Smooth muscle cell (in vitro differentiated cells): ENCODE results near the gene PPP1R36. TPM values are rescaled to one million over a fixed set of nuclear protein-coding genes. Genes with fewer than 3 reads are reported as not detected.

Source experiments
- DNase-seq: peaks from one replicate; lab custom pipeline; 2025; ENCODE audit not compliant: unreplicated experiment; lab: John Stamatoyannopoulos, UW
- H2AFZ ChIP-seq: fragments of 200-600 bp; sonication (generic); 2 replicates; pipeline ENCODE4 v1.6.0; 2016; ENCODE audit warnings: antibody characterized with exemption, low read depth, mild to moderate bottlenecking
- H3F3A ChIP-seq: fragments of 200-600 bp; sonication (generic); 2 replicates; pipeline ENCODE4 v1.6.0; 2017; ENCODE audit warnings: antibody characterized with exemption, low read depth
- H3K27ac ChIP-seq: fragments of 200-600 bp; sonication (generic); 2 replicates; pipeline ENCODE4 v1.5.1; 2016; ENCODE audit warnings: low read depth, mild to moderate bottlenecking
- H3K27me3 ChIP-seq: fragments of 200-600 bp; sonication (generic); 2 replicates; pipeline ENCODE4 v1.6.1; 2016; ENCODE audit warnings: low read depth, mild to moderate bottlenecking
- H3K36me3 ChIP-seq: fragments of 200-600 bp; sonication (generic); 2 replicates; pipeline ENCODE4 v1.5.1; 2016; ENCODE audit warnings: low read depth
- H3K4me1 ChIP-seq: fragments of 200-600 bp; sonication (generic); 2 replicates; pipeline ENCODE4 v1.5.1; 2016; ENCODE audit warnings: low read depth
- H3K4me2 ChIP-seq: fragments of 200-600 bp; sonication (generic); 2 replicates; pipeline ENCODE4 v1.6.0; 2016; ENCODE audit warnings: mild to moderate bottlenecking
- H3K4me3 ChIP-seq: fragments of 200-600 bp; sonication (generic); 2 replicates; pipeline ENCODE4 v1.5.1; 2016; ENCODE audit warnings: mild to moderate bottlenecking
- H3K79me2 ChIP-seq: fragments of 200-600 bp; sonication (generic); 2 replicates; pipeline ENCODE4 v1.6.0; 2016; ENCODE audit warnings: low read depth, mild to moderate bottlenecking
- H3K9ac ChIP-seq: fragments of 200-600 bp; sonication (generic); 2 replicates; pipeline ENCODE4 v1.6.0; 2016; ENCODE audit warnings: low read depth
- H3K9me3 ChIP-seq: fragments of 200-600 bp; sonication (generic); replicated peaks from 2 replicates; pipeline ENCODE4 v1.5.1; 2016; ENCODE audit warnings: low read depth
- H4K20me1 ChIP-seq: fragments of 200-600 bp; sonication (generic); 2 replicates; pipeline ENCODE4 v1.6.0; 2016; ENCODE audit warnings: low read depth
- CTCF ChIP-seq: fragments of 200-600 bp; sonication (generic); IDR thresholded peaks from 2 replicates; pipeline ENCODE4 v1.5.1; 2017; ENCODE audit warnings: borderline replicate concordance, mild to moderate bottlenecking, antibody characterized with exemption; ENCODE audit not compliant: insufficient read depth, poor library complexity, severe bottlenecking
- WGBS: methylation state at CpG from one replicate; pipeline ENCODE4 v1.1.7; 2016; ENCODE audit warnings: low lambda C conversion rate; 5-methylcytosine and 5-hydroxymethylcytosine counted together
- polyA plus RNA-seq: library from polyadenylated mRNA; unstranded; fragments of >200 nt; fragmentation: Nextera tagmentation; extraction: Ambion mirVana; gene quantifications from 2 replicates; pipeline ENCODE4 v1.2.1, GENCODE V29; 2016
- small RNA-seq: library from RNA; depleted of rRNA; stranded (forward); fragments of <200 nt; gene quantifications from one replicate; pipeline ENCODE3, GENCODE V24; 2014
- total RNA-seq: library from RNA; depleted of rRNA; stranded (reverse); fragments of >200 nt; gene quantifications from 2 replicates; pipeline ENCODE4 v1.2.3, GENCODE V29; 2014

The PPP1R36 gene
- total and polyA plus RNA-seq, 2 experiments from 2014 or later: 1.9 to 2.2 TPM

DNA sequence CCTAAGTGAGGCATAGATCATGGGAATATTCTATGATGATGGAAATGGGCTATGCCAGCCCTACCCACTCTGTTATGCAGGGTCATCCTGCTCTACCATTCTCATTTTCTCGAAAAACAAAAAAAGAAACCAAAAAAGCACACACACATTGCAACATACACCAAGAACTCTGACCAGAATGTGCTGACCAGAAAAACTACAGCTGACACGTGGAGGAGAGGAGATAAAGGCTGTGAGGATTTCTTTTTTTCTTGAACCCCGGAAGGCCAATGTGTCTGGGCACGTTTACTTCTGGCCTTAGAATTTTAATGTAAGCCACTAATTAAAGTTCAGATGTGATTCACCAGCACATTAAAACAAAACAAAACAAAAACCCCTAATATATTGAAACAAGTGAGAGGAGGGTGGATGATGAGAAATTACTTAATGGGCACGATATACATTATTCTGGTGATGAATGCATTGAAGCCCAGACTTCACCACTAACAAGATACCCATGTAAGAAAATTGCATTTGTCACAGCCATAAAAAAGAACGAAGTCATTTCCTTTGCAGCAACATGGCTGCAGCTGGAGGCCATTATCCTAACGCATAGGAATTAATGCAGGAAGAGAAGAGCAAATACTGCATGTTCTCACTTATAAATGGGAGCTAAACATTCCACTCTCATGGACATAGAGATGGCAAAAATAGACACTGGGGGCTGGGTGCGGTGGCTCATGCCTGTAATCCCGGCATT is 88.1 kb downstream of the PPP1R36 start:
- TF ChIP-seq CTCF: no peak

GRCh38 chr14:64638625-64639024 is 88.9 kb downstream of the PPP1R36 start:
- no peaks in the 10 kb centered on the region for H3K79me2 ChIP-seq
- H3K9me3 ChIP-seq: no peaks in the 10 kb centered on the region
- DNase-seq: no peak
- H3K4me3 ChIP-seq: no peak overlapping the region
- H2AFZ ChIP-seq: no peak overlapping the region
- H4K20me1 ChIP-seq: no peaks in the 10 kb centered on the region
- WGBS: 100% methylated on average over 2 of the region's 2 CpGs
- H3K27ac ChIP-seq: peak overlapping the region; percentile 91
- H3K4me1 ChIP-seq: peaks cover 20% of the 10 kb centered on the region
- no peaks in the 10 kb centered on the region for H3K27me3 ChIP-seq
- no peak overlapping the region for H3K4me2 ChIP-seq
- H3K36me3 ChIP-seq: no peaks in the 10 kb centered on the region
- no peak overlapping the region for H3K9ac ChIP-seq
- no peak for TF ChIP-seq CTCF
- H3F3A ChIP-seq: peaks cover 8% of the 10 kb centered on the region

More for the DNA sequence above, 88.1 kb downstream of the PPP1R36 start:
- no peaks in the 10 kb centered on the region for H4K20me1 ChIP-seq
- 39% methylated on average over 9 of the region's 9 CpGs for WGBS
- H3K9me3 ChIP-seq: no peaks in the 10 kb centered on the region
- H3K36me3 ChIP-seq: no peaks in the 10 kb centered on the region
- H3K4me2 ChIP-seq: peak overlapping the region; percentile 59
- peaks cover 8% of the 10 kb centered on the region for H3F3A ChIP-seq
- H3K9ac ChIP-seq: peak overlapping the region; percentile 27
- peak overlapping the region; percentile 52 for H2AFZ ChIP-seq
- H3K4me3 ChIP-seq: no peak overlapping the region
- peaks cover 20% of the 10 kb centered on the region for H3K4me1 ChIP-seq
- H3K79me2 ChIP-seq: no peaks in the 10 kb centered on the region
- H3K27me3 ChIP-seq: no peaks in the 10 kb centered on the region
- DNase-seq: no peak
- H3K27ac ChIP-seq: peak overlapping the region; percentile 91

Small RNA genes within 50 kb of the gene (small RNA-seq; reads per million reads assigned to genes)
- gene AL049869.4: 0.11 reads per million

Other genes with a start within 250 kb of the PPP1R36 start
- 12.8 and 18.2 TPM in 2 replicates for gene MTHFD1, start 161.6 kb upstream of the PPP1R36 start, total RNA-seq
- 23.8 and 25.4 TPM in 2 replicates for gene MTHFD1, start 161.6 kb upstream of the PPP1R36 start, polyA plus RNA-seq
- 4.4 and 7.6 TPM in 2 replicates for gene AKAP5, start 84.5 kb upstream of the PPP1R36 start, total RNA-seq
- gene AKAP5, start 84.5 kb upstream of the PPP1R36 start, polyA plus RNA-seq: 0.80 and 0.94 TPM in 2 replicates
- 8.9 and 12.5 TPM in 2 replicates for gene ZBTB25, start 46.1 kb upstream of the PPP1R36 start, total RNA-seq
- gene ZBTB25, start 46.1 kb upstream of the PPP1R36 start, polyA plus RNA-seq: 6.9 and 13.3 TPM in 2 replicates
- 82.9 and 106 TPM in 2 replicates for gene ZBTB1, start 45.2 kb upstream of the PPP1R36 start, total RNA-seq
- 39.7 and 41.3 TPM in 2 replicates for gene ZBTB1, start 45.2 kb upstream of the PPP1R36 start, polyA plus RNA-seq
- 3.4 and 6.6 TPM in 2 replicates for gene HSPA2, start 9.2 kb upstream of the PPP1R36 start, total RNA-seq
- 5.2 and 6.6 TPM in 2 replicates for gene HSPA2, start 9.2 kb upstream of the PPP1R36 start, polyA plus RNA-seq
- 15.6 and 17.6 TPM in 2 replicates for gene PLEKHG3, start 154.5 kb downstream of the PPP1R36 start, total RNA-seq
- gene PLEKHG3, start 154.5 kb downstream of the PPP1R36 start, polyA plus RNA-seq: 18.3 and 21.9 TPM in 2 replicates